ENCODE data around the gene U2AF2. TPM values are rescaled to one million over a fixed set of nuclear protein-coding genes. Genes with fewer than 3 reads are reported as not detected.
"Not testable (repeated sequence)": the region's sequence is repeated elsewhere in the genome, so short reads cannot be mapped to it uniquely, and the experiment has no call there.

U2AF2 gene
- polyA plus RNA-seq, 6 donors from 2014 or later, result 3.2 to 13.7 (median 9.3) TPM

GRCh38 chr19:55698256-55698655, 43.4 kb downstream of the U2AF2 start:
- Mint-ChIP-seq H3K27me3 (no peaks in the 10 kb centered on the region), H3K36me3 (peaks cover 0 to 6% of the 10 kb centered on the region in 2 donors), H3K4me3 (no peak overlapping the region), H3K9me3 (no peaks in the 10 kb centered on the region), H3K27ac (peak overlapping the region in 2 of 6 donors; percentile 38 to 84), H3K4me1 (peaks cover 0 to 4% (median under 1%) of the 10 kb centered on the region in 3 donors)
- DNase-seq, result no peak
- ATAC-seq (ENCODE audit: low read depth in 2 of 2), result no peak

- no peaks in the 10 kb centered on the region for H3K9me3 Mint-ChIP-seq
- H3K27ac Mint-ChIP-seq, result peak overlapping the region in 3 of 6 donors; percentile 26 to 52 (median 33)
- peaks cover under 1 to 6% of the 10 kb centered on the region in 2 donors for H3K36me3 Mint-ChIP-seq
- ATAC-seq (ENCODE audit: low read depth in 2 of 2) (no peak), DNase-seq (no peak)
- peaks cover 5 to 10% (median 7%) of the 10 kb centered on the region in 3 donors for H3K4me1 Mint-ChIP-seq
- H3K4me3 Mint-ChIP-seq, result no peak overlapping the region
- H3K27me3 Mint-ChIP-seq, result no peaks in the 10 kb centered on the region
These were observed 44.4 kb downstream of the U2AF2 start for GRCh38 chr19:55699221-55699620.

GRCh38 chr19:55700813-55701212, 46.0 kb downstream of the U2AF2 start:
- DNase-seq (no peak), ATAC-seq (ENCODE audit: low read depth in 2 of 2) (no peak)
- Mint-ChIP-seq H3K9me3 (no peaks in the 10 kb centered on the region), H3K4me1 (peaks cover 12 to 13% (median 12%) of the 10 kb centered on the region in 3 donors), H3K27ac (peak overlapping the region in 1 of 6 donors; percentile 28), H3K4me3 (no peak overlapping the region), H3K27me3 (no peaks in the 10 kb centered on the region), H3K36me3 (peaks cover 6 to 8% of the 10 kb centered on the region in 2 donors)

DNA sequence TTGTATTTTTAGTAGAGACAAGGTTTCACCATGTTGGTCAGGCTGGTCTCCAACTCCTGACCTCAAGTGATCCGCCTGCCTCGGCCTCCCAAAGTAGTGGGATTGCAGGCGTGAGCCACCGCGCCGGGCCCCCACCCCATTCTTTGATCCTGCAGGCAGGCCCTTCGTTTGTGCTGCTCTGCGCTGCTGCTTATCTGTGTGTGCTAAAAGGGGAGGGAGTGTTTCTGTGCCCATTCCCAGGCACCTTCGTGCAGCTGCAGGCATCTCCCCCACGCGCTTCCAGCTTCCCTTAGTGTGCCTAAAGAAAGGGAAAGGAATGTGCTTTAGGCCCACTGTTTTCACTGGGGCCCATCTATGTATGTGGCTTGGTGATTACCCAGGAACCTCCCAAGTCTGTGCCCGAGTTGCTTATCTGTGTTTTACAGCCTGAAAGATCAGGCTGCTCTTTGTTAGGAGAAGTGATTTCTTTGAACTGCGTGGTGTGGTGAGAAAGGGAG, 47.3 kb downstream of the U2AF2 start:
- no peak for ATAC-seq (ENCODE audit: low read depth in 2 of 2)
- Mint-ChIP-seq H3K36me3 (peaks cover 6 to 8% of the 10 kb centered on the region in 2 donors), H3K4me3 (no peak overlapping the region), H3K27me3 (no peaks in the 10 kb centered on the region), H3K4me1 (peaks cover 12 to 17% (median 12%) of the 10 kb centered on the region in 3 donors), H3K27ac (peak overlapping the region in 1 of 6 donors; percentile 54), H3K9me3 (no peaks in the 10 kb centered on the region)
- DNase-seq, result no peak

DNA sequence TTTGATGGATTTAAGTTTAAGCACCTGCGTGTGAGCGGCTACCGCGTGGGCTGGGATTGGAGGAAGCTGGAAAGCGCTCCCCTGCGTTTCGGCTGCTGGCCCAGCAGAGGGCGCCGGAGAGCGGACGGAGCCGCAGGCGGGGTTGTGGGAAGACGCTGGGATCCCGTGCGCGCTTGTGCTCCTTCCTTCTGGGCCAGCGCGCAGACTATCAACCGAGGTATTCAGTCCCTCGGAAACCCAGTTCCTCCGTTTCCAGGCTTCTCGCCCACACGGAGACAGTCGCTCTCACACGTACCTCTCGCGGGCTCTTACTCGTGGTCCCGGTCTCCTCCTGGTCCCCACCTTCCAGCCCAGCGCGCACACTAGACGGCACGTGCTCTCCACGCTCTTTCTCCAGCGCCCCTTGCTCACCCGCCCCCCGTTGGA, 49.0 kb downstream of the U2AF2 start:
- Mint-ChIP-seq H3K36me3 (peaks cover 6 to 8% of the 10 kb centered on the region in 2 donors), H3K9me3 (no peaks in the 10 kb centered on the region), H3K27ac (peak overlapping the region in 2 of 6 donors; percentile 40 to 86), H3K4me1 (peaks cover 12 to 13% (median 12%) of the 10 kb centered on the region in 3 donors), H3K4me3 (no peak overlapping the region), H3K27me3 (no peaks in the 10 kb centered on the region)
- ATAC-seq (ENCODE audit: low read depth in 2 of 2) (peak; percentile 50 to 71), DNase-seq (no peak)

GRCh38 chr19:55704494-55705245, 49.8 kb downstream of the U2AF2 start:
- H3K9me3 Mint-ChIP-seq, result no peaks in the 10 kb centered on the region
- H3K36me3 Mint-ChIP-seq, result peaks cover 6 to 8% of the 10 kb centered on the region in 2 donors
- ATAC-seq (ENCODE audit: low read depth in 2 of 2) (peak; percentile 27 to 30), DNase-seq (no peak)
- H3K4me1 Mint-ChIP-seq, result peaks cover 12 to 15% (median 12%) of the 10 kb centered on the region in 3 donors
- peak overlapping the region in 3 of 6 donors; percentile 40 to 74 (median 64) for H3K27ac Mint-ChIP-seq
- H3K4me3 Mint-ChIP-seq, result no peak overlapping the region
- H3K27me3 Mint-ChIP-seq, result no peaks in the 10 kb centered on the region

GRCh38 chr19:55705972-55706371, 51.1 kb downstream of the U2AF2 start:
- DNase-seq, result no peak

GRCh38 chr19:55711719-55712118, 56.9 kb downstream of the U2AF2 start:
- Mint-ChIP-seq H3K36me3 (no peaks in the 10 kb centered on the region), H3K27ac (peak overlapping the region in 3 of 6 donors; percentile 37 to 71 (median 49)), H3K4me1 (peaks cover 3 to 8% (median 5%) of the 10 kb centered on the region in 3 donors), H3K4me3 (no peak overlapping the region), H3K9me3 (peaks cover 0 to 4% (median 4%) of the 10 kb centered on the region in 7 donors), H3K27me3 (peaks cover 3 to 4% (median 4%) of the 10 kb centered on the region in 3 donors)
- no peak for ATAC-seq (ENCODE audit: low read depth in 2 of 2)
- no peak for DNase-seq

More at GRCh38 chr19:55705972-55706371, 51.1 kb downstream of the U2AF2 start:
- Mint-ChIP-seq H3K9me3 (no peaks in the 10 kb centered on the region), H3K4me1 (peaks cover 12 to 16% (median 12%) of the 10 kb centered on the region in 3 donors), H3K27me3 (no peaks in the 10 kb centered on the region), H3K27ac (peak overlapping the region in 2 of 6 donors; percentile 33 to 36), H3K4me3 (no peak overlapping the region), H3K36me3 (peaks cover 6 to 8% of the 10 kb centered on the region in 2 donors)
- no peak for ATAC-seq (ENCODE audit: low read depth in 2 of 2)

- DNase-seq, result no peak
- peaks cover 0 to 4% (median 4%) of the 10 kb centered on the region in 7 donors for H3K9me3 Mint-ChIP-seq
- H3K27ac Mint-ChIP-seq, result peak overlapping the region in 5 of 6 donors; percentile 4 to 71 (median 64)
- peaks cover 12 to 16% (median 15%) of the 10 kb centered on the region in 3 donors for H3K27me3 Mint-ChIP-seq
- no peaks in the 10 kb centered on the region for H3K36me3 Mint-ChIP-seq
- ATAC-seq (ENCODE audit: low read depth in 2 of 2), result no peak
- no peak overlapping the region for H3K4me3 Mint-ChIP-seq
- peaks cover 3 to 8% (median 5%) of the 10 kb centered on the region in 3 donors for H3K4me1 Mint-ChIP-seq
These were observed 58.2 kb downstream of the U2AF2 start for GRCh38 chr19:55712804-55713631.

GRCh38 chr19:55716531-55716930, 61.7 kb downstream of the U2AF2 start:
- no peak overlapping the region for H3K27ac Mint-ChIP-seq
- peaks cover 9 to 24% (median 14%) of the 10 kb centered on the region in 7 donors for H3K9me3 Mint-ChIP-seq
- no peak for DNase-seq
- ATAC-seq (ENCODE audit: low read depth in 2 of 2), result no peak
- H3K36me3 Mint-ChIP-seq, result peaks cover under 1 to 8% of the 10 kb centered on the region in 2 donors
- no peak overlapping the region for H3K4me3 Mint-ChIP-seq
- peaks cover 34 to 44% (median 35%) of the 10 kb centered on the region in 3 donors for H3K27me3 Mint-ChIP-seq
- H3K4me1 Mint-ChIP-seq, result peaks cover 3 to 5% (median 5%) of the 10 kb centered on the region in 3 donors

DNA sequence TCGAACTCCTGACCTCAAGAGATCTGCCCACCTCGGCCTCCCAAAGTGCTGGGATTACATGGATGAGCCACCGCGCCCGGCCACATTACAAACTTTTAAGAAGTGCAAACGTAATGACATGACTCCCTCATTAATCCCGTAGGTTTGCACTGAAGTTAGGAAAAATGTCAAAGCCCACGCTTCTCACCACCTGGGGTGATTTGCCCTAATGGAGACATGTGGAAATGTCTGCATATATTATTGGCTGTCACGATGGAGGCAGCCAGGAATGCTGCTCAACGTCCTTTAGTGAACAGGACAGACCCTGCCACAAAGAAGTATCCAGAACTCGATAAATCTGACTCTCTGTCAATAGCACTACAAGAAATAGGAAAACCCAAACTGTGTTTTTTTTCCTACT, 62.4 kb downstream of the U2AF2 start:
- Mint-ChIP-seq H3K4me3 (no peak overlapping the region), H3K36me3 (peaks cover 8 to 15% of the 10 kb centered on the region in 2 donors), H3K9me3 (peaks cover 16 to 31% (median 21%) of the 10 kb centered on the region in 7 donors), H3K27me3 (peaks cover 38 to 51% (median 42%) of the 10 kb centered on the region in 3 donors), H3K27ac (no peak overlapping the region), H3K4me1 (peaks cover 2 to 5% (median 3%) of the 10 kb centered on the region in 3 donors)
- ATAC-seq (ENCODE audit: low read depth in 2 of 2) (no peak), DNase-seq (no peak)

DNA sequence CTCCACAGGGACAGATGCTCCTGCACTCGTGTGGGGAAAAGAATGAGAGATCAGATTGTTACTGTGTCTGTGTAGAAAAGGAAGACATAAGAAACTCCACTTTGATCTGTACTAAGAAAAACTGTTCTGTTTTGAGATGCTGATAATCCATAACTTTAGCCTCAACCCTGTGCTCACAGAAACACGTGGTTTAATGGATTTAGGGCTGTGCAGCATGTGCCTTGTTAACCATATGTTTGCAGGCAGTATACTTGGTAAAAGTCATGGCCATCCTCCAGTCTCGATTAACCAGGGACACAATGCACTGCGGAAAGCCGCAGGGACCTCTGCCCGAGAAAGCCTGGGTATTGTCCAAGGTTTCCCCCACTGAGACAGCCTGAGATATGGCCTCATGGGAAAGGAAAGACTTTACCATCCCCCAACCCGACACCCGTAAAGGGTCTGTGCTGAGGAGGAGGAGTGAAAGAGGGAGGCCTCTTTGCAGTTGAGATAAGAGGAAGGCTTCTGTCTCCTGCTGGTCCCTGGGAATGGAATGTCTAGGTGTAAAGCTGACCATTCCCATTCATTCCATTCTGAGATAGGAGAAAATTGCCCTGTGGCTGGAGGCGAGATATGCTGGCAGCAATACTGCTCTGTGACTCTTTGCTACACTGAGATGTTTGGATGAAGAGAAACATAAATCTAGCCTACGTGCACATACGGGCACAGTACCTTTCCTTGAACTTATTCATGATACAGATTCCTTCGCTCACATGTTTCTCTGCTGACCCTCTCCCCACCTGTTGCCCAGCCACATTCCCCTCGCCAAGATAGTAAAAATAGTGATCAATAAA, 63.3 kb downstream of the U2AF2 start:
- Mint-ChIP-seq H3K9me3 (peaks cover 20 to 32% (median 24%) of the 10 kb centered on the region in 7 donors), H3K27me3 (peaks cover 43 to 57% (median 49%) of the 10 kb centered on the region in 3 donors), H3K27ac (peak overlapping the region in 1 of 6 donors; percentile 5), H3K36me3 (peaks cover 9 to 22% of the 10 kb centered on the region in 2 donors)
- H3K4me3 Mint-ChIP-seq; H3K4me1 Mint-ChIP-seq; ATAC-seq (ENCODE audit: low read depth in 2 of 2); DNase-seq: not testable (repeated sequence)
